ENCODE data around the gene ZNF385C.

The ZNF385C gene

DNA sequence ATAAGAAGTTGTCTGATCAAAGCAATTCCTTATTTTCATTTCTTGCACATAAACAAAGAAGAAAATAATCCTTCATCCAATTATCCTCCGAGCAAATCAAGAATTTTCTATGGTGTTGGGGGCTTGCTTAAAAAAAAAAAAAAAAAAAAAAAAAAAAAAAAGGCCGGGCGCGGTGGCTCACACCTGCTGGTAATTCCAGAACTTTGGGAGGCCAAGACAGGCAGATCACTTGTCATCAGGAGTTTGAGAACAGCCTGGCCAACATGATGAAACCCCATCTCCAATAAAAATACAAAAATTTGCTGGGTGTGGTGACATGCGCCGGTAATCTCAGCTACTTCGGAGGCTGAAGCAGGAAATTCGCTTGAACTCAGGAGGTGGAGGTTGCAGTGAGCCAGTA, 112.4 kb downstream of the ZNF385C start:
- DNase-seq = no peak

- no peak for DNase-seq
These were observed 113.8 kb downstream of the ZNF385C start for GRCh38 chr17:41984454-41984853.

GRCh38 chr17:41982026-41982760, 116.1 kb downstream of the ZNF385C start:
- DNase-seq = no peak

DNA sequence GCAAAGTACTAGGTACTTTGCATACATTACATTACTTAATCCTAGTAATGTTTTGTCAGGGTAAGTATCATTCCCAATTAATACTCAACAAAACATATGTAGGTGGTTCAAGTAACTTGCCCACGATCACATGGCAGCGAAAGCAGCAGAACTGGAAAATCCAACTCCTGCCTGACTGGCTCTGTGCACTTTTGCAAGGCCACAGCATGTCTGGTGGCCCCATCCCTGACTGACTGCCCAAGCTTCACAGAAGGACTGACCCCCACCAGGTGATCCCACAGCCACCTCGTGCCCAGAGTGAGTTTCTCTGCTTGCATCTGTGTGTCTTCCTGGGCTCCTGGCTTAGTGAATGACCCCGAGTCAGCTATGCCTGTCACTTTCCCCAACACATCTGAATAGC, 120.3 kb downstream of the ZNF385C start:
- DNase-seq = no peak

GRCh38 chr17:41976142-41976768, 122.0 kb downstream of the ZNF385C start:
- no peak for DNase-seq

All from fibroblast of skin of scalp (primary cell).